HG02973 (cell line): ENCODE data around the gene ETHE1.
A peak's percentile ranks its signal among the peaks of the same experiment; 100 is the strongest.

Experiments
- ATAC-seq: cut with Tn5 transposase; IDR thresholded peaks from one replicate; pipeline ENCODE4 v1.9.1; 2021; ENCODE audit warnings: moderate library complexity; ENCODE audit not compliant: unreplicated experiment

The ETHE1 gene

DNA sequence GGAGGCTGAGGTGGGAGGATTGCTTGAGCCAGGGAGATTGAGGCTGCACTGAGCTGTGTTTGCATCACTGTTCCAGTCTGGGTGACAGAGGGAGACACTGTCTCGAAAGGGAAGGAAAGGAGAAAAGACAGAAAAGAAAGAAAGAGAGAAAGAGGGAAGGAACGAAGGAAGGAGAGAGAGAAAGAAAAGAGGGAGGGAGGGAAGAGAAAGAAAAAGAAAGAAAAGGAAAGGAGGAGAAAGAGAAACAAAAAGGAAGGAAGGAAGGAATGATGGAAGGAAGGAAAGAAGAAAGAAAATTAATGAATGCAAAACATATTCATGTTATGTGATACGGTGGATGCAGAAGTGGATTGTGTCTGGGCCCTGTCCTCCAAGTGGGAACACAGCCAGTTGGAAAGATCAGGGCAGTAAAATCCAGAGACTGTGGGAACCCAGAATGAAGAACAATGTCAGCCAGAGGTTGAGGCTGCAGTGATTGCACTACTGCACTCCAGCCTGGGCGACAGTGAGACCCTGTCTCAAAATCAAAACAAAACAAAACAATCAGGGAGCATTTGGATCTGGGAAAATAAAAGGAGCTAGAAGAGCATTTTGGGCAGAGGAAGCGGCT is 28.7 kb downstream of the ETHE1 start:
- ATAC-seq, result no peak

DNA sequence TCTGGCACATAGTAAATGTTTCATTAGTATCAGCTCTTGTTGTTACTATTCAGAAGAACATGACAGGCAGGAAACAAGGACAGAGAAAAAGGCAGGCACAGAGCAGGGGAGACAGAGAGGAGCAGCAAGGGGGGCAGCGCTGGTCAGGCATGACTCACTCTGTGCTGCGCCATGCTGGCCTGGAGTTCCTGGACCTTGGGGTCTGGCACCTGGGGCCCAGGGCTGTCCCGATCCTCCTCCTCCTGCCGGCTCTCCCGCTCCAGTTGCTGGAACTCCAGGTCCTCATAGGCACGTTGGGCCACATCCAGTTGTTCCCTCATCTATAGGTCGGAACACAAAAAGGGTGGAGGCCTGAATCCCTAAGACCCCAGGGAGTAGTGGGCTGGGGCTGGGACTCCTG is 30.0 kb downstream of the ETHE1 start:
- ATAC-seq, result no peak

DNA sequence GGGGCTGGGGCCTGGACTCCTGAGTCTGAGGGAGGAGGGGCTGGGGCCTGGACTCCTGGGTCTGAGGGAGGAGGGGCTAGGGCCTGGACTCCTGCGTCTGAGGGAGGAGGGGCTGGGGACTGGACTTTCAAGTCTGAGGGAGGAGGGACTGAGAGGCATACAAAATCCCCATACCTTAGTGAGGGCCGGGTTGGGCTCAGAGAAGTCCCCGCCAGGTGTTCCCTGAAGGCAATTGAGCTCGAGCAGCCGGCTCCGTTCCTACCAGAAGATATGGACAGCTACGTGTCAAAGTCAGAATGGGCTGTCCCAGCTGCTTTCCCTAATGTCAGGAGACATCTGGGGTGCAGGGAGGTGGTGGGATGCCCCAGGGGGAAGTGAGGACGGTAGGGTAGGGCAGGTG is 31.9 kb downstream of the ETHE1 start:
- no peak for ATAC-seq

DNA sequence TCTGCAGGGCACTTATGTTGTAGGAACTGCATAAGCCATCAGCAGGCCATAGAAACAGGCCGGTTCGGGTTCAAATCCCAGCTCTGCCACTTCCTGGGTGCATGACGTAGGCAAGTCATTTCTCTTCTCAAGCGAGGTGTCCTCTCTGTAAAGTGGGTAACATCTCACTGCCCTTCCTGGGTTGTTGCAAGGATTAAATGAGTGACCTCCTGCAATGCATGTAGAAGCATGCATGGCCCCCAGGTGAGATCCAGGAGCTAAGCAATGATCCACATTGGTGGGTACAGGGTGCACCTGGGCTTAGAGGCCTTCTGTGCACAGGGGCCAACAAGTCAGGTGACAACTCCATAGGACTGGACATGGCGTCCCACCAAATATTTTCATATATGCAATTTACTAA is 36.2 kb downstream of the ETHE1 start:
- ATAC-seq, result no peak

DNA sequence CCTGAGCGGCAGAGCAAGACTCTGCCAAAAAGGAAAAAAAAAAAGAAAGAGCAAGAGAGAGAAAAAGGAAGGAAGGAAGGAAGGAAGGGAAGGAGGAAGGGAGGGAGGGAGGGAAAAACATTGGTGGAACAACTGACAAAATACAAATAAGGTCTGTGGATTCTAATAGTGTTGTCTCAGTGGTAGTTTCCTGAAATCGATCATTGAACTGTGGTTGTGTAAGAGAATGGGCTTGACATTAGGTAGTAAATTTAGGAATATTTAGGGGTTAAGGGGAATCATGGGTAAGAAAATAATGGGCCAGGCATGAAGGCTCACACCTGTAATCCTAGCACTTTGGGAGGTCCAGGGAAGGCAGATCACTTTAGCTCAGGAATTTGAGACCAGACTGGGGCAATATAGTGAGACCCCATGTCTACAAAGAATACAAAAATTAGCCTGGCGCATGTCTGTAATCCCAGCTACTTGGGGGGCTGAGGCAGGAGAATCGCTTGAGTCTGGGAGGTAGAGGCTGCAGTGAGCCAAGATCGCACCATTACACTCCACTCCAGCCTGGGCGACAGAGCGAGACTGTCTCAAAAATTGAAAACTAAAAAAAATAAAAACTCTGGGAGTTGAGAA is 36.9 kb downstream of the ETHE1 start:
- no peak for ATAC-seq

DNA sequence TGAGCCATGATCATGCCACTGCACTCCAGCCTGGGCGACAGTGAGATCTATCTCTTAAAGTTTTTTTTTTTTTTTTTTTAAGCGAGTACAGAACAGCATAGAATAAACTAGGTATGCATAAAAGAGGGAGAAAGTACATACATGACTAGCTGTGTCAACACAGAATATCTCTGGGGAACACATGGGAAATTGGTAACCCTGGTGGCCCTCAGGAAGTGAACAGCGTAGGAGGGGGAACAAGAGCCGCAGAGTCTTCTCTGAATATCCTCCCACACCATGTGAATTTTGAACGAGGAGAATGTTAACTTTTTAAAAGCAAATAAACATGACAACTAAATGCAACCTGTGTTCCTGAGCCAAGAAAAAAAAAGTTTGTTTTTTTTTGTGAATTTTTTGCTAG is 37.7 kb downstream of the ETHE1 start:
- ATAC-seq, result no peak

DNA sequence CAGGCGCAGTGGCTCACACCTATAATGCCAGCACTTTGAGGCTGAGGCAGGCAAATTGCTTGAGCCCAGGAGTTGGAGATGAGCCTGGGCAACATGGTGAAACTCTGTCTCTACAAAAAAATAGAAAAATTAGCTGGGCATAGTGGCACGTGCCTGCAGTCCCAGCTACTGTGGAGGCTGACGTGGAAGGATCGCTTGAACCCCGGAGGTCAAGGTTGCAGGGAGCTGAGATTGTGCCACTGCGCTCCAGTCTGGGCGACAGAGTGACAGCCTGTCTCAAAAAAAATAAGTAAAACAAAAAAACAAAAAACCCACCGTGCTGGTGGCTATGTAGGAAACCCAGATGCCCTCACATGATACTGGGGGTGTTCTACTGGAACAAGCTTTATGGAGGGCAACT is 38.8 kb downstream of the ETHE1 start:
- no peak for ATAC-seq

DNA sequence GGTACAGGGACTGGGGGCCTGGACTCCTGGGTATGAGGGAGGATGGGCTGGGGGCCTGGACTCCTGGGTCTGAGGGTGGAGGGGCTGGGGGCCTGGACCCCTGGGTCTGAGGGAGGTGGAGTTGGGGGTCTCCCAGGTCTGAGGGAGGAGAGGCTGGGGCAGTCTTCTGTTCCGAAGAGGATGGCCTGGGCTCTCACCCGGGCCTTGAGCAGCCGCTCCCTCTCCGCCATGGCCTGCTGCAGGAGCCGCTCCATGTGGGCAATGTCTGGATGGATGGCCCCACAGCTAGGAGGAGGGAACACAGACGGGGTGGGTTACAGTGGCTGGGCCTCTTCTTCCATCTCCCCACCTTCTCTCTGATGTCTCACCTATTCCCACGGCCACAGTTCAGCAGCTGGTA is 40.6 kb downstream of the ETHE1 start:
- ATAC-seq, result no peak

DNA sequence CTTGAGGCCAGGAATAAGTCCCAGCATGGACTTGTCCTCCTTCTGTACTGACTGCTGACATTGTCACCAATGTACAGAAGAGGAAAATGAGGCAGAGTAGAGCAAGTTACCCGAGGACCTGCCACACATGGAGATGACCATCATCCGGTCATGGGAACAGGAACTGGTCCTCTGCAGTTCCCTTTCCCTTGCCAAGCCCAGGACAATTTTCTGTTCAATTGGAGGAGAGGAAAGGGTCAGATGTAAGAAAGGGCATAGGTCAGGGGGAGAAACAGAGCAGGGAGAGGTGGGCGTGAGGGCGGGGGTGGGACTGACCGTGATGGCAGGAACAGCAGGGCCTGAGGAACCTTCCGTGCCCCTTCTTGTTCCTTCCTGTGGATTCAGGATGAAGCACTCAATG is 41.0 kb downstream of the ETHE1 start:
- ATAC-seq, result no peak

DNA sequence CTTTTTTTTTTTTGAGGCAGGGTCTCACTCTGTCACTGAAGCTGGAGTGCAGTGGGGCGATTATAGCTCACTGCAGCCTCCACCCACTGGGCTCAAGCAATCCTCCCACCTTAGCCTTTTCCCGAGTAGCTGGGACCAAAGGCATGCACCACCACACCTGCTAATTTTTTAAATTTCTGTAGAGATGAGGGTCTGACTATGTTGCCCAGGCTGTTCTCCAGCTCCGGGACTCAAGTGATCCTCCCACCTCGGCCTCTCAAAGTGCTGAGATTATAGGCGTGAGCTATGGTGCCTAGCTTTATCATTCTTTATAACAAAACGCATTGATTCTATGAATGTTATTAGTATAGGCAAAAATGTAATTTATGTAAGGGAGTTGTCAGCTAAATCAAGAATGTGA is 43.7 kb downstream of the ETHE1 start:
- ATAC-seq, result no peak

DNA sequence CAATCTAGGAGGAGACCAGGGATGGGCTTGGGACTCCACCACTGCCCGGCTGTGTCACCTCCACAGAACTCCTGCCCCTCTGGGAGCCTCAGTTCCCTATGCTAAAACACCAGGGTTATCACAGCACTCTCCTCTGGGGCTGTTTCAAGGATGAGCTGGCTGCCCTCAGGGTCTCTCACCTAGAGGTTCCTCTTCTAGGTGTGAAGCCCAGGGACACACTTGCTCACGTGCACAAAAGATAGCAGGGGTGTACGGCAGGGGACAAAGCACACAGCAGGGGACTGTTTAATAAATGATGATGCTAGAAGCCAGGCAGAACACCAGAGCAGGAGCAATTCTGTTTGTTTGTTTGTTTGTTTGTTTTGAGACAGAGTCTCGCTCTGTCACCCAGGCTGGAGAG is 44.8 kb downstream of the ETHE1 start:
- ATAC-seq, result no peak

DNA sequence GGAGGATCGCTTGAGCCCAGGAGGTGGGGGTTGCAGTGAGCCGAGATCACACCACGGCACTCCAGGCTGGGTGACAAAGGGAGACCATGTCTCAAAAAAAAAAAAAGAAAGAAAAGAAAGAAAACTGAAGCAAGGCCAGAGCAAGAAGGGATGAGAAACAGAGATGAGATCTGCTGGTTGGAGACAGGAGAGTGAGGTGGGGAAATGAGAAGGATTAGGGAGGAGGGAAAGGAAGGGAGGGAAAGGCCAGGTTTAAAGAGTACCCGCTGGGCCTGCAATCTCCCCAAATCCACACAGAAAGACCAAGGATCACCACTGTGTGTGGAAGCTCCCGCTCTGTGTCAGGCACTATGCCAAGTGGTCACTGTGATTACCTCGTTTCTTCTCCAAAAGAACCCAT is 45.3 kb downstream of the ETHE1 start:
- ATAC-seq, result no peak

DNA sequence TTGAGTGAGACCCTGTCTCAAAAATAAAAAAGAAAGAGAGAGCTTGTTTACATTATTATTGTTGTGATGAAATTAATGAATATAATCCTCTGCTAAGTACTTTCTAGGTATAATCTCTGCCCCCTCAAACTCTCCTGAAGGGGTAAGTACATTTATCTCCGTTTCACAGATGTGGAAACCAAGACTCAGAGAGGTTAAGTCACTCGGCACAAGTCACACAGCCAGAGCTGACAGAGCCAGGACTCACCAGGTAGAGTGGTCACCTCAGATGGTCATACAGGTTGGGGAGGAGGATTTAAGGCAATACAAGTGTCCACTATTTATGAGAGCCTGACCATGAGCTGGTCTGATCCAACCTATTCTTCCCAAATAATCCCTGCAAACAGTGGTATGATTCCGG is 46.4 kb downstream of the ETHE1 start:
- ATAC-seq, result no peak

DNA sequence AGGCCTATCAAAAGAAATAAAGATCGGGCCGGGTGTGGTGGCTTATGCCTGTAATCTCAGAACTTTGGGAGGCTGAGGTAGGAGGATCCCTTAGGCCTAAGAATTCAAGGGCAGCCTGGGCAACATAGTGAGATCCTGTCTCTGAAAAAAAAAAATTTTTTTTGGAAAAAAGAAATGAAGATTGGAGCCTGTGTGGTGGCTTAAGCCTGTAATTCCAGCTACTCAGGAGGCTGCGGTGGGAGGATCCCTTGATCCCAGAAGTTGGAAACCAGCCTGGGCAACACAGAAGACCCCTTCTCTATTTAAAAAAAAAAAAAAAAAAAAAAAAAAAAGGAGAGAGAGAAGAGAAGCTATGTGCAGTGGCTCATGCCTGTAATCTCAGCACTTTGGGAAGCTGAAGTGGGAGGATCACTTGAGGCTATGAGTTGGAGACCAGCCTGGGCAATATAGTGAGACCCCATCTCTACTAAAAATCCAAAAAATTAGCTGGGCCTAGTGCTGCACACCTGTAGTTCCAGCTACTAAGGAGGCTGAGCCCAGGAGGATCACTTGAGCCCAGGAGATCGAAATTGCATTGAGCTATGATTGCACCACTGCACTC is 46.9 kb downstream of the ETHE1 start:
- ATAC-seq, result no peak

DNA sequence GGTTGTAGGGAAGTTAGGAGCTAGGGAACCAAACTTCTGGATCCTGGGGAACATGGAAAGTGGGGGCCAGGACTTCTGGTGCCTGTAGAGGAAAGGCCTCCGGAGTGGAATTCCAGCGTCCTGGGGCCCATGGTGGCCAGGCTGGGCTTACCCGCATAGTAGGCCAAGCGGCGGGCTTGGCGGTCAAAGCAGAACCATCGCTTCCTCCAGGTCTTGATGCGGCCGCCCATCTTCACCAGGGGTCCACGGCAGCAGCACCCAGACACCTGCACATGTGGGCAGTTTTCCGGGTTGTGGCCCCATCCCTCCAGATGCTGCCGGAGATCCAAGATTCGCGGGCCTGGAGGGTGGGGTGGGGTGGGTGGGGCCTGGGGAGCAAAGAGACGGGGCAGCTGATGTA is 47.8 kb downstream of the ETHE1 start:
- no peak for ATAC-seq

DNA sequence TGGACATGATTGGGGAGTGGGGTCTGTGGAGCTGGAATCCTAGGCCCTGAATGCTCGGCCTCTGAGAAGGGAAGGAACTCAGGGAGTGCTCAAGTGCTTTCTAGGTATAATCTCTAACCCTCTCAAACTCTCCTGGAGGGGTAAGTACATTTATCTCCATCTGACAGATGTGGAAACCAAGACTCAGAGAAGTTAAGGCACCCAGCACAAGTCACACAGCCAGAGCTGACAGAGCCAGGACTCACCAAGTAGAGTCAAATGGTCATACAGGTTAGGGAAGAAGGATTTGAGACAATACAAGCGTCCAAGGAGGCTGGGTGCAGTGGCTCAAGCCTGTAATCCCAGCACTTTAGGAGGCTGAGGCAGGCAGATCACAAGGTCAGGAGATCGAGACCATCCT is 48.7 kb downstream of the ETHE1 start:
- no peak for ATAC-seq

DNA sequence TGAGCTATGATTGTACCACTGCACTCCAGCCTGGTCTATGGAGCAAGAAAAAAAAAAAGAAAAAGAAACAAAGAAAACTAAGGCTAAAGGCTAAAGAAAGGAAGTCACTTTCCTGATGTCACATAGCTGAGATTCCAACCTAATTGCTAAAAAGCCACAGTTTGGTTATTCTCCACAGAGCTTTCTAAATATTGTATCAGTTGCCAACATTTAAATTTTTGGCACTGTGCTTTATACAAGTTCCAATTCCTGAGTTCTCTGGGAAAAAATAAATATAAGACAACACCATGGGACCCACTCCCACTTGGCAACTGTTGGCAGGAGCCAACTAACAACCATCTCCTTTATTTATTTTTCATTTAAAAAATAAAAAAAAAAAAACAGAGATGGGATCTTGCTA is 50.4 kb downstream of the ETHE1 start:
- ATAC-seq, result no peak

DNA sequence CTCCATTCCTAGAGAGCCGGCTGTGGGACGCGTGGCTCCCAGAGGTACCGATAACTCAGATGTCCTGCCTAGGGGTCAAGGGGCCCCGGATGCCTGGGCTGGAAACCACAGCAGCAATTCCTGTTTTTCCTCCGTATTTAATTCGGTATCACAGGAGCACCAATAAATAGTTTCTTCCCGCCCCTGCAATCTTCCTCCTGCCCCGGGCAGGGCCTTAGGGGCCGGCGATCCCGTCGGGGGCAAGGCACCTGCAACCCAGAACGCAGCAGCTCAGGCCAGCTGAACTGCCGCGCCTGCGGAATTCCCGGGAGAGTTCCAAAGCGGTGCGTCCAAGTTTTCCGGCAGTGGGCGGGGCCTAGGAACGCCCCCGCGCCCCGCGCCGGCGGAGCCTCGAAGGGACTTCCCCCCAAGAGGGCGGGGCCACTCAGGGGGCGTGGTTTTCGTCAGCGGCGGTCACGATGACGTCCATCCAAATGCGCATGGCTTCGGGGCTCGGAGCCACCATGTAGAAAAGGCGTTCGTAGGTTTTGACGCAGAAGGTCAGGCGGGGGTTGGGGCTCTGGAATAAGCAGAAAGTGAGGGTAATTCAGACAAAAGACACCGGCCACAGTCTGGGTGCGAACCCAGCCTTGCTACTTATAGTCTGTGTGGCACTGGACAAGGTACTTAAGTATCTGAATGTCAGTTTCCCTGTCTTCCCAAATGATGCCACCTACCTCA is 51.9 kb downstream of the ETHE1 start:
- ATAC-seq, result peak; percentile 82

DNA sequence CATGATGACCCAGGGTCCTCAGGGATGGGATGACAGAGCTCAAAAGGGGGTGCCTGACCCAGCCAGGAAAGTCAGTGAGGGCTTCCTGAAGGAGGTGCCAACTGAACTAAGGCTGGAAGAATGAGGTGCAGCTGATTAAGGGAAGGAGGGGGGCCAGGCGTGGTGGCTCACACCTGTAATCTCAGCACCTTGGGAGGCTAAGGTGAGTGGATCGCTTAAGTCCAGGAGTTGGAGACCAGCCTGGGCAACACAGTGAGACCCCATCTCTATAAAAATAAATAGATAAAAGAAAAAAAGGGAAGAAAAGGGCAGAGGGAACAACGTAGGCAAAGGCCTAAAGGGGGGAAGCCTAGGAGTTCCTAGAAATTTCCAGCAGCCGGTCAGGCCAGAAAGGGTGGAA is 52.5 kb downstream of the ETHE1 start:
- ATAC-seq, result no peak

DNA sequence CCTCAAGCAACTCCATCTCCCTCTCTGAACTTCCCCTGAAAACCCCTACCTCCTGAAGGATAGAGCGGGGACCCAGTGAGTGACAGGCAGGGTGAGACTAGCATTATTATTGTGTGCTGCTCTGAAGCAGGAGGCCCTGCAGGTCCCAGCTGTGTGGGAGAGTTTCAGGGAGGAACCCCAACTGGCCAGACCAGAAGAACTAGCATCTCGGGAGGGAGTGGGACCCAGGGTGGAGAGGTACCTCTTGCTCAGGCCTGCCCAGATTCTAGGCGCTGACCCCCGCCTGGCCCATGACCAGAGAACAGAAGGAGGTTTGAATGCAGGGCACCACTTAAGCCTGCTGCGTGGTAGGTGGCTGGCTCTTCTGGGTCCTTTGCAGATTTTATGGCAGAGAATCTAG is 55.9 kb downstream of the ETHE1 start:
- no peak for ATAC-seq

DNA sequence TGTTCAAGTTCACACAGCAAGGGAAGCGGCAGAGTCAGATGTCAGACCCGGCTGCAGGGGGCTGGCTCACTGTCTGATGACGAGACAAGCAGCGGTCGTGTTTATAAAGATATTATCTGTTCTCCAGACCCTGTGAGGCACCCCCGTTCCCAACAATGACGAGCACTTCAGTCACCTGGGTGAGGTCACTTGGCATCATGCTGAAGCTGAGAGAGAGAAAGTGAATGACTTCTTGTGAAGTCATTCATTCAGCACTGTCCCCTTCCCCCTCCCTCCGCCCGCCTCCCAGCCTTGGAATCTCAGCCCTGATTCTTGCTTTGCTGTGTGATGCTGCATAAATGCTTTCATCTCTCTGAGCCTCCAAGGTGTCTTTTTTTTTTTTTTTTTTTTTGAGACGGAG is 56.7 kb downstream of the ETHE1 start:
- no peak for ATAC-seq

DNA sequence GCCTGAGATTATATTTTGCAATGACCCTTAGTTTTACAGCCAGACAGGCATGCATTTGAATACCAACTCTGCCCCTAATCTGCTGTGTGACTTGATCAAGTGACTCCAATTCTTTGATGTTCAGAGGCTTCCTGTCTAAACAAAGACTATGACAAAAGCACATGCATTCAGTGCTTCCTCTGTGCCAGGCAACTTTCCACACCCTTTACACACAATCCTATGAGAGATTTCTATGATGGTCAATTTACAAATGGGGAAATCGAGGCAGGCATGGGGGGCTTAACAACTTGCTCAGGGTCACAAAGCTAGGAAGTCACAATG is 57.9 kb downstream of the ETHE1 start:
- ATAC-seq, result no peak
